ENCODE measurements around the gene AMHR2.
"Not testable (repeated sequence)": the region's sequence is repeated elsewhere in the genome, so short reads cannot be mapped to it uniquely, and the experiment has no call there.

AMHR2 gene

GRCh38 chr12:53391724-53392123 is 31.9 kb upstream of the AMHR2 start:
- Histone ChIP-seq H3K4me1 (ENCODE audit: insufficient read depth, low read length) (peaks cover 3% of the 10 kb centered on the region), H3K9ac (ENCODE audit: low read depth, low read length) (no peak overlapping the region), H3K9me3 (ENCODE audit: control insufficient read depth, insufficient read depth, low read length) (no peaks in the 10 kb centered on the region), H3K36me3 (ENCODE audit: insufficient read depth, low read length) (no peaks in the 10 kb centered on the region; the same call in none of the 2 replicates)

- H3K9me3 ChIP-seq (ENCODE audit: control insufficient read depth, insufficient read depth, low read length): no peaks in the 10 kb centered on the region
- H3K36me3 ChIP-seq (ENCODE audit: insufficient read depth, low read length): no peaks in the 10 kb centered on the region
- H3K9ac ChIP-seq (ENCODE audit: low read depth, low read length): no peak overlapping the region
- H3K4me1 ChIP-seq (ENCODE audit: insufficient read depth, low read length): no peaks in the 10 kb centered on the region
Observed at GRCh38 chr12:53399896-53400295, 23.8 kb upstream of the AMHR2 start.

GRCh38 chr12:53402351-53402750 is 21.3 kb upstream of the AMHR2 start:
- H3K9me3 ChIP-seq (ENCODE audit: control insufficient read depth, insufficient read depth, low read length); H3K36me3 ChIP-seq (ENCODE audit: insufficient read depth, low read length); H3K9ac ChIP-seq (ENCODE audit: low read depth, low read length); H3K4me1 ChIP-seq (ENCODE audit: insufficient read depth, low read length): not testable (repeated sequence)

GRCh38 chr12:53402871-53403270 is 20.8 kb upstream of the AMHR2 start:
- H3K9ac ChIP-seq (ENCODE audit: low read depth, low read length): no peak overlapping the region
- no peaks in the 10 kb centered on the region for H3K4me1 ChIP-seq (ENCODE audit: insufficient read depth, low read length)
- H3K9me3 ChIP-seq (ENCODE audit: control insufficient read depth, insufficient read depth, low read length): no peaks in the 10 kb centered on the region
- H3K36me3 ChIP-seq (ENCODE audit: insufficient read depth, low read length): no peaks in the 10 kb centered on the region; the same call in 1 of the 2 replicates

DNA sequence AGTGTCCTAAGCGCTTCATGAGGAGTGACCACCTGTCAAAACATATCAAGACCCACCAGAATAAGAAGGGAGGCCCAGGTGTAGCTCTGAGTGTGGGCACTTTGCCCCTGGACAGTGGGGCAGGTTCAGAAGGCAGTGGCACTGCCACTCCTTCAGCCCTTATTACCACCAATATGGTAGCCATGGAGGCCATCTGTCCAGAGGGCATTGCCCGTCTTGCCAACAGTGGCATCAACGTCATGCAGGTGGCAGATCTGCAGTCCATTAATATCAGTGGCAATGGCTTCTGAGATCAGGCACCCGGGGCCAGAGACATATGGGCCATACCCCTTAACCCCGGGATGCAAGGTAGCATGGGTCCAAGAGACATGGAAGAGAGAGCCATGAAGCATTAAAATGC is 12.7 kb upstream of the AMHR2 start:
- H3K9me3 ChIP-seq (ENCODE audit: control insufficient read depth, insufficient read depth, low read length): no peaks in the 10 kb centered on the region
- no peak overlapping the region for H3K9ac ChIP-seq (ENCODE audit: low read depth, low read length)
- peaks cover 9% of the 10 kb centered on the region; the same call in 1 of the 2 replicates for H3K4me1 ChIP-seq (ENCODE audit: insufficient read depth, low read length)
- H3K36me3 ChIP-seq (ENCODE audit: insufficient read depth, low read length): peaks cover 16% of the 10 kb centered on the region

- H3K9ac ChIP-seq (ENCODE audit: low read depth, low read length): no peak overlapping the region
- H3K36me3 ChIP-seq (ENCODE audit: insufficient read depth, low read length): peaks cover 16% of the 10 kb centered on the region
- peaks cover 9% of the 10 kb centered on the region; the same call in 1 of the 2 replicates for H3K4me1 ChIP-seq (ENCODE audit: insufficient read depth, low read length)
Observed at GRCh38 chr12:53413485-53414204, 10.0 kb upstream of the AMHR2 start.

GRCh38 chr12:53414756-53415417 is 8.8 kb upstream of the AMHR2 start:
- peaks cover 9% of the 10 kb centered on the region; the same call in 1 of the 2 replicates for H3K4me1 ChIP-seq (ENCODE audit: insufficient read depth, low read length)
- peaks cover 16% of the 10 kb centered on the region for H3K36me3 ChIP-seq (ENCODE audit: insufficient read depth, low read length)
- no peaks in the 10 kb centered on the region for H3K9me3 ChIP-seq (ENCODE audit: control insufficient read depth, insufficient read depth, low read length)
- H3K9ac ChIP-seq (ENCODE audit: low read depth, low read length): no peak overlapping the region

More at GRCh38 chr12:53413485-53414204, 10.0 kb upstream of the AMHR2 start:
- H3K9me3 ChIP-seq (ENCODE audit: control insufficient read depth, insufficient read depth, low read length): no peaks in the 10 kb centered on the region

DNA sequence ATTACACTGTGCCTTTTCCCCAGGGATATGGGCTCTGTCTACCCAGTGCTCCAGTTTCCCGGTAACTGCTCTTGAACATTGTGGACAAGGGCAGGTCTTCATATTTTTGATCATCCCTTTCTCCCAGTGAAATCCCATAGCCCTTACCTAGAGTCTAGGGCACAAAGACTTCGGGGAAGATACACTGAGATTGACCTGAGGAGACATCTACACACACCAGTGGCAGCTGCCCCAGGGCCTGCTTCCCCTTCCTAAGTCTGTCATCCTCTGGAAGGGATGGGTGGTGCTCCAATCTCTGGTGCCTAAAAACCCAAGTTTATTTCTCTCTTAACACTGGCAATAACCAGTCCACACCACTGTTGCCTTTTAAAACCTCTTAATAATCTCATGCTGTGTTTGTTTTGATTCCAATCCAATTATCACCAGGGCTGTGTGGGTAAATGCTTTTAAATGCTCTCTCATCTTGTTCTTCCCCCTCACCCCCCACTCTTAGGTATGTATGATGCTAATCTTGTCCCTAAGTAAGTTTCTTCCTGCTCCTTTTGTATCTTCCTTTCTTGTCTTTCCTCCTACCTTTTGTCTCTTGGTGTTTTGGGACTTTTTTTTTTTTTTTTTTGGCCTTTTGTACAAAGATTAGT is 7.8 kb upstream of the AMHR2 start:
- not testable (repeated sequence) for H3K9ac ChIP-seq (ENCODE audit: low read depth, low read length); H3K9me3 ChIP-seq (ENCODE audit: control insufficient read depth, insufficient read depth, low read length)
- H3K4me1 ChIP-seq (ENCODE audit: insufficient read depth, low read length): peaks cover 15% of the 10 kb centered on the region; the same call in 1 of the 2 replicates
- peaks cover 13% of the 10 kb centered on the region for H3K36me3 ChIP-seq (ENCODE audit: insufficient read depth, low read length)

DNA sequence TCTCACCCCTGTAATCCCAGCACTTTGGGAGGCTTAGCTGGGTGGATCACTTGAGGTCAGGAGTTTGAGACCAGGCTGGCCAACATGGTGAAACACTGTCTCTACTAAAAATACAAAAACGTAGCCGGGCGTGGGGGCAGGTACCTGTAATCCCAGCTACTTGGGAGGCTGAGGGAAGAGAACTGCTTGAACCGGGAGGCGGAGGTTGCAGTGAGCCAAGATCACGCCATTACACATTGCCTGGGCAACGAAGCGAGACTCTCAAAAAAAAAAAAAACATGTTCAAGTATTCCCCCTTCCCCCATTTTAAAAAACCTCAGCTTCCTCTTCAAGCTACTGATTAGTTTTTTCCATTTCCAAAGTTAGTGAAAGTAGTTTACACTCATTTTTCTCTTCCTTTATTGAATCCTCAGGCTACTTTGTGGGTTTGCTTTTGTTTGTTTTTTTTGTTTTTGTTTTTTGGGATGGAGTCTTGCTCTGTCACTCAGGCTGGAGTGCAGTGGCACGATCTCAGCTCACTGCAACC is 6.3 kb upstream of the AMHR2 start:
- peaks cover 16% of the 10 kb centered on the region; the same call in 1 of the 2 replicates for H3K4me1 ChIP-seq (ENCODE audit: insufficient read depth, low read length)
- H3K9me3 ChIP-seq (ENCODE audit: control insufficient read depth, insufficient read depth, low read length); H3K36me3 ChIP-seq (ENCODE audit: insufficient read depth, low read length); H3K9ac ChIP-seq (ENCODE audit: low read depth, low read length): not testable (repeated sequence)

DNA sequence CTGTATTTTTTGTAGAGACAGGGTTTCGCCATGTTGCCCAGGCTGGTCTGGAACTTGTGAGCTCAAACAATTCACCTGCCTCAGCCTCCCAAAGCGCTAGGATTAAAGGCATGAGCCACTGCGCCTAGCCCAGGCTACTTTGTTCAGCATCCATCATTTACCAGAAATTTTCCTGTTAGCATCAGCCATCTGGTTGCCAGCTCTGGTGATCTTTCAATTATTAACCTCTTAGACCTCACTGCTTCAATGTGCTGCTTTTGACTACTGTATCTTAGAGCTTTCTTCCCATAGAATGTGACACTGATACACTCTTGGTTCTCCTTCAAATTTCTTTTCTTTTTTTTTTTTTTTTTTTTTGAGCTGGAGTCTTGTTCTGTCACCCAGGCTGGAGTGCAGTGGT is 5.4 kb upstream of the AMHR2 start:
- H3K9me3 ChIP-seq (ENCODE audit: control insufficient read depth, insufficient read depth, low read length): no peaks in the 10 kb centered on the region
- no peak overlapping the region for H3K9ac ChIP-seq (ENCODE audit: low read depth, low read length)
- H3K4me1 ChIP-seq (ENCODE audit: insufficient read depth, low read length): peaks cover 16% of the 10 kb centered on the region; the same call in 1 of the 2 replicates
- H3K36me3 ChIP-seq (ENCODE audit: insufficient read depth, low read length): no peaks in the 10 kb centered on the region

DNA sequence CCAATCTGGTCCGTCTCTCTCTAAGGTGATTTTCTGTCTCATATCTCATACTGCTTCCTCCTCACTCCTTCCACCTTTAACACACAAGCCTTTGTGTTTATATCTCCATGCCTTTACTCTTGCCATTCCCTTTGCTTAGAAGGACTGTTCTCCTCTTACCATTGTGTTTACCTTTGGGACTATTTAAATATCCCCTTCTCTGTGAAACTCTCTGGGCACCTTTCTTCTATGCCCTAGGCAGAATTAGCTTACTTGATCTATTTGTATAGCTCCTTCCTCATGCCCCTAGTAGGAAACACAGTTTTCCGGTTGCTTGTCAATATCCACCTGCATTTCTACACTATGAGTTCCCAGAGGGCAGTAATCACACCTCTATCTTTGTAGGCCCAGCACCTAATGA is 3.9 kb upstream of the AMHR2 start:
- no peaks in the 10 kb centered on the region for H3K9me3 ChIP-seq (ENCODE audit: control insufficient read depth, insufficient read depth, low read length)
- no peaks in the 10 kb centered on the region for H3K36me3 ChIP-seq (ENCODE audit: insufficient read depth, low read length)
- H3K4me1 ChIP-seq (ENCODE audit: insufficient read depth, low read length): peaks cover 16% of the 10 kb centered on the region; the same call in 1 of the 2 replicates
- H3K9ac ChIP-seq (ENCODE audit: low read depth, low read length): no peak overlapping the region

GRCh38 chr12:53422247-53422646 is 1.4 kb upstream of the AMHR2 start:
- not testable (repeated sequence) for H3K36me3 ChIP-seq (ENCODE audit: insufficient read depth, low read length); H3K9me3 ChIP-seq (ENCODE audit: control insufficient read depth, insufficient read depth, low read length); H3K4me1 ChIP-seq (ENCODE audit: insufficient read depth, low read length); H3K9ac ChIP-seq (ENCODE audit: low read depth, low read length)

DNA sequence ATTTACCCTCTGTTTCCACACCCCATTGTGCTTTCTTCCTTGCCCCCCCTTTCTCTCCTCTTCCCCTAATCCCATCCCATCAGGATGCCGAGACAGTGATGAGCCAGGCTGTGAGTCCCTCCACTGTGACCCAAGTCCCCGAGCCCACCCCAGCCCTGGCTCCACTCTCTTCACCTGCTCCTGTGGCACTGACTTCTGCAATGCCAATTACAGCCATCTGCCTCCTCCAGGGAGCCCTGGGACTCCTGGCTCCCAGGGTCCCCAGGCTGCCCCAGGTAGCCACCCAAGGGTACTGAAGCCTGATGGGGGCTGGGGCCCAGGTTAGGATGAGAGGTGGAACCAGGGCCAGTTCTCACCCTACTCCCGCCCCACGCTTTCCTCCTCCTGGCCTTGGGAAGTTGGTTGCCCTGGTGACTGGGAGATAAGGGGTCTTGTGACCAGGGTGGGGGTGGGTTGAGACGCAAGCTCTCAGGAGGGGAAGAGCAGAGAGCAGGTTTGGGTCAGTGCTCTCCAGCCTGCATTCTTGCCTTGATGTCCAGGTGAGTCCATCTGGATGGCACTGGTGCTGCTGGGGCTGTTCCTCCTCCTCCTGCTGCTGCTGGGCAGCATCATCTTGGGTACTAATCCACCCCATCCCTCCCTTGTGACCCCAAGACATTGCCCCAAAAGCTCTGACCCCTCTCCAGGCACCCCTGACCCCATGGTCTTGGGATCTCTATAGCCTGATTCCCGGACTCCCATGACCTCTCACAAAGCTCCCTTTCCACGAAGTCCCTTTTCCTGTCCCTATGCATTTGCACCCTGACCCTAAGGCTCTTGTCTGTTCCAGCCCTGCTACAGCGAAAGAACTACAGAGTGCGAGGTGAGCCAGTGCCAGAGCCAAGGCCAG is 1.2 kb downstream of the AMHR2 start:
- Histone ChIP-seq H3K9ac (ENCODE audit: low read depth, low read length) (no peak overlapping the region), H3K4me1 (ENCODE audit: insufficient read depth, low read length) (peaks cover 6% of the 10 kb centered on the region; the same call in 1 of the 2 replicates), H3K36me3 (ENCODE audit: insufficient read depth, low read length) (no peaks in the 10 kb centered on the region), H3K9me3 (ENCODE audit: control insufficient read depth, insufficient read depth, low read length) (no peaks in the 10 kb centered on the region)
